ENCODE data around the gene F2RL1. TPM values are rescaled to one million over a fixed set of nuclear protein-coding genes. Genes with fewer than 3 reads are reported as not detected.

Gene F2RL1
- total RNA-seq, 4 donors from 2014 or later, result 0.19 to 3.6 (median 0.35) TPM

DNA sequence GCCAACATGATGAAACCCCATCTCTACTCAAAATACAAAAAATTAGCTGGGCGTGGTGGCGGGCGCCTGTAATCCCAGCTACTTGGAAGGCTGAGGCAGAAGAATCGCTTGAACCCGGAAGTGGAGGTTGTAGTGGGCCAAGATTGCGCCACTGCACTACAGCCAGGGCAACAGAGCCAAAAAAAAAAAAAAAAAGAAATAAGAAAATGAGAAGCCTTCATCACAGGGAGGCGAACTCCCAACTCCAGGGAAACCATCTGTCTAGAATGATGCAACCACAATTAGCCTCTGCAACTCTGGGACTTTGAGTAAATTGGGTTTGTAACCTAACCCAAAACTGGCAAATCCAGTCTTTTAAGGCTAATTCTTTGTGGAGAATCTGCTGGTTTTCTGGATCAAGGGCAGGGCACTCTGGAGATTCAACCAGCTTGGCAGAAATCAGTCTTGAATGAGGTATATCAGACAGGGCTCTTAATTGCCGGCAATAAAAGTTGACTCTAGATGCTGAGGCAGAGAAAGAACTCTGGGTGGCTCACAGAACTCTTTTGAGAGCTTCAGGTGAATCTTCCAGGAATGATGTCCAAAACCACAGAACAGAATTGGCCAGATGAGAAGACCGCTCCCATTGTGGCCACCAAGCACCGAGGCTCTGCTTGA is 40.9 kb downstream of the F2RL1 start:
- TF ChIP-seq, protein P1, sequence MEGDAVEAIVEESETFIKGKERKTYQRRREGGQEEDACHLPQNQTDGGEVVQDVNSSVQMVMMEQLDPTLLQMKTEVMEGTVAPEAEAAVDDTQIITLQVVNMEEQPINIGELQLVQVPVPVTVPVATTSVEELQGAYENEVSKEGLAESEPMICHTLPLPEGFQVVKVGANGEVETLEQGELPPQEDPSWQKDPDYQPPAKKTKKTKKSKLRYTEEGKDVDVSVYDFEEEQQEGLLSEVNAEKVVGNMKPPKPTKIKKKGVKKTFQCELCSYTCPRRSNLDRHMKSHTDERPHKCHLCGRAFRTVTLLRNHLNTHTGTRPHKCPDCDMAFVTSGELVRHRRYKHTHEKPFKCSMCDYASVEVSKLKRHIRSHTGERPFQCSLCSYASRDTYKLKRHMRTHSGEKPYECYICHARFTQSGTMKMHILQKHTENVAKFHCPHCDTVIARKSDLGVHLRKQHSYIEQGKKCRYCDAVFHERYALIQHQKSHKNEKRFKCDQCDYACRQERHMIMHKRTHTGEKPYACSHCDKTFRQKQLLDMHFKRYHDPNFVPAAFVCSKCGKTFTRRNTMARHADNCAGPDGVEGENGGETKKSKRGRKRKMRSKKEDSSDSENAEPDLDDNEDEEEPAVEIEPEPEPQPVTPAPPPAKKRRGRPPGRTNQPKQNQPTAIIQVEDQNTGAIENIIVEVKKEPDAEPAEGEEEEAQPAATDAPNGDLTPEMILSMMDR (IDR thresholded peaks at IDR 0.05; ENCODE audit: low read depth), result no peak

GRCh38 chr5:76861612-76862011 is 42.8 kb downstream of the F2RL1 start:
- TF ChIP-seq, protein P1 (IDR thresholded peaks at IDR 0.05; ENCODE audit: low read depth), result no peak

GRCh38 chr5:76863001-76863400 is 44.2 kb downstream of the F2RL1 start:
- TF ChIP-seq, protein P1 (IDR thresholded peaks at IDR 0.05; ENCODE audit: low read depth), result no peak

DNA sequence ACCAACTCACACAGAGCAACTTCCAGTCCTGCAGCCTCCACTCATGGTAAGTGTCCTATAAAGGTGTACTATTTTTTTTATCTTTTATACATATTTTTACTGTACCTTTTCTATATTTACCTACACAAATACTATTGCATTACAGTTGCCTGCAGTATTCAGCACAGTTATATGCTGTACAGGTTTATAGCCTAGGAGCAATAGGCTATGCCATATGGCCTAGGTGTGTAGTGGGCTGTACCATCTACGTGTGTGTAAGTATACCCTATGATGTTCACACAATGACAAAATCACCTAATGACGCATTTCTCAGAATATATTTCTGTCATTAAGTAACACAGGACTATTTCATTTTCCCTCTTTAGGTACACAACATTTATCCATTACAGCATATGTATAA is 47.7 kb downstream of the F2RL1 start:
- TF ChIP-seq, protein P1 (IDR thresholded peaks at IDR 0.05; ENCODE audit: low read depth), result no peak

DNA sequence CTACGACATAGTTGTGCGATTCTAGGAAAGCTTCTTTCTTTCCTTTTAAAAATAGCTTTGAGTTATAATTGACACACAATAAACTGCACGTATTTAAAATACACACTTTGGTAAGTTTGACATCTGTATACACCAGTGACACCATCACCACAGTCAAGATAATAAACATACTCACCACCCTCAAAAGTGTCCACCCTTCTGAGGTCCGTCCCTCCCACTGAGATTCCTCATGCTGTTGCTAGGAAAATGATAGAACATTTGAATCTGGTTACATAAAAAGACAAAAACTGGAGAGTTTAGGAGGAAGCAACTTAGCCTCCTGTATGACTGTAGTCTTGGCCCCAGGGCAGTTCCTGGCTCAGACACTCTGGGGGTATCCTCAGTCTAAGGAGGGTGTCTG is 48.2 kb downstream of the F2RL1 start:
- TF ChIP-seq, protein P1 (IDR thresholded peaks at IDR 0.05; ENCODE audit: low read depth), result no peak

GRCh38 chr5:76867827-76868693 is 49.2 kb downstream of the F2RL1 start:
- TF ChIP-seq, protein P1 (IDR thresholded peaks at IDR 0.05; ENCODE audit: low read depth), result no peak

- TF ChIP-seq, protein P1 (IDR thresholded peaks at IDR 0.05; ENCODE audit: low read depth), result no peak
These were observed 51.2 kb downstream of the F2RL1 start for GRCh38 chr5:76870046-76870445.
